Parathyroid adenoma (tissue), 2 donors: Measurements from ENCODE around the gene UTY.

Experiments
- H2AFZ ChIP-seq: fragments of 300-600 bp; sonication (generic); one replicate; pipeline ENCODE4 v1.7.0; 2017; ENCODE audit warnings: antibody characterized with exemption, mild to moderate bottlenecking
- H3K27ac ChIP-seq: fragments of 300-600 bp; sonication (generic); one replicate; pipeline ENCODE4 v1.7.0; 2017
- H3K27me3 ChIP-seq: fragments of 300-600 bp; sonication (generic); one replicate; pipeline ENCODE4 v1.7.0; 2017; ENCODE audit warnings: low read length; ENCODE audit not compliant: control insufficient read depth, insufficient read depth
- H3K36me3 ChIP-seq: fragments of 300-600 bp; sonication (generic); one replicate; pipeline ENCODE4 v1.7.0; 2017; ENCODE audit warnings: low read length; ENCODE audit not compliant: control insufficient read depth, insufficient read depth
- H3K4me1 ChIP-seq: fragments of 300-600 bp; sonication (generic); one replicate; pipeline ENCODE4 v1.7.0; 2017; ENCODE audit warnings: control low read depth
- H3K4me2 ChIP-seq: fragments of 300-600 bp; sonication (generic); one replicate; pipeline ENCODE4 v1.7.0; 2017; ENCODE audit warnings: low read length
- H3K4me3 ChIP-seq: fragments of 300-600 bp; sonication (generic); one replicate; pipeline ENCODE4 v1.7.0; 2017; ENCODE audit warnings: low read depth, low read length
- H3K79me2 ChIP-seq: fragments of 300-600 bp; sonication (generic); one replicate; pipeline ENCODE4 v1.7.0; 2017; ENCODE audit warnings: control low read depth
- H3K9ac ChIP-seq: fragments of 300-600 bp; sonication (generic); one replicate; pipeline ENCODE4 v1.7.0; 2017; ENCODE audit warnings: mild to moderate bottlenecking
- H3K9me3 ChIP-seq: fragments of 300-600 bp; sonication (generic); one replicate; pipeline ENCODE4 v1.7.0; 2017; ENCODE audit warnings: low read length; ENCODE audit not compliant: control insufficient read depth
- TF ChIP-seq, protein P1 (sequence below): fragments of 300-600 bp; sonication (generic); IDR thresholded peaks from one replicate; pipeline ENCODE4 v1.7.0; 2017; ENCODE audit warnings: antibody characterized with exemption, mild to moderate bottlenecking
- donor health status: primary hyperparathyroidism.

Gene UTY

DNA sequence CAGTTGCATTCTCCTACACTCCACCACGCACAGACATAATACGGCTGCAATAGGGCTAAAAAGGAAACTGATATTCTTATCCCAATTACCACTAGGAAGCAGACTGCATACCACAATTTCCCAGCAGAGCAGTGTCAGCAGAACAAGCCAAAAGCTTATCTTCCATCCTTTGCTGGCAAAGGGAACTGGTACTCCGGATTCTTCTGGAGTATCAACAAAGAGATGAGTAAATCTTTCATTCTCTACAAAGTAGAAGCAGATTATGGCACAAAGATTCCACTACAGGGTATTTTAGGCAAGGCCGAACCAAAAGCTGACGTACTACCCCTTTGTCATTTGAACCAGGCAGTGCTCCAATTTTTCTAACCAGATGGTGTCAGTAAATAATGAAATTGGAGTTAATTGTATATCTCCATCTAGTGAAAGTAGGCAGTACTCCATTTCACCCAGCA lies 56.5 kb downstream of the UTY start:
- Histone ChIP-seq H3K4me1 (no peaks in the 10 kb centered on the region), H3K9me3 (no peaks in the 10 kb centered on the region), H3K9ac (no peak overlapping the region), H3K79me2 (no peaks in the 10 kb centered on the region), H3K4me3 (no peak overlapping the region), H3K27ac (no peak overlapping the region), H3K4me2 (no peak overlapping the region), H3K36me3 (no peaks in the 10 kb centered on the region), H2AFZ (no peak overlapping the region), H3K27me3 (no peaks in the 10 kb centered on the region)
- TF ChIP-seq, protein P1, sequence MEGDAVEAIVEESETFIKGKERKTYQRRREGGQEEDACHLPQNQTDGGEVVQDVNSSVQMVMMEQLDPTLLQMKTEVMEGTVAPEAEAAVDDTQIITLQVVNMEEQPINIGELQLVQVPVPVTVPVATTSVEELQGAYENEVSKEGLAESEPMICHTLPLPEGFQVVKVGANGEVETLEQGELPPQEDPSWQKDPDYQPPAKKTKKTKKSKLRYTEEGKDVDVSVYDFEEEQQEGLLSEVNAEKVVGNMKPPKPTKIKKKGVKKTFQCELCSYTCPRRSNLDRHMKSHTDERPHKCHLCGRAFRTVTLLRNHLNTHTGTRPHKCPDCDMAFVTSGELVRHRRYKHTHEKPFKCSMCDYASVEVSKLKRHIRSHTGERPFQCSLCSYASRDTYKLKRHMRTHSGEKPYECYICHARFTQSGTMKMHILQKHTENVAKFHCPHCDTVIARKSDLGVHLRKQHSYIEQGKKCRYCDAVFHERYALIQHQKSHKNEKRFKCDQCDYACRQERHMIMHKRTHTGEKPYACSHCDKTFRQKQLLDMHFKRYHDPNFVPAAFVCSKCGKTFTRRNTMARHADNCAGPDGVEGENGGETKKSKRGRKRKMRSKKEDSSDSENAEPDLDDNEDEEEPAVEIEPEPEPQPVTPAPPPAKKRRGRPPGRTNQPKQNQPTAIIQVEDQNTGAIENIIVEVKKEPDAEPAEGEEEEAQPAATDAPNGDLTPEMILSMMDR = no peak

DNA sequence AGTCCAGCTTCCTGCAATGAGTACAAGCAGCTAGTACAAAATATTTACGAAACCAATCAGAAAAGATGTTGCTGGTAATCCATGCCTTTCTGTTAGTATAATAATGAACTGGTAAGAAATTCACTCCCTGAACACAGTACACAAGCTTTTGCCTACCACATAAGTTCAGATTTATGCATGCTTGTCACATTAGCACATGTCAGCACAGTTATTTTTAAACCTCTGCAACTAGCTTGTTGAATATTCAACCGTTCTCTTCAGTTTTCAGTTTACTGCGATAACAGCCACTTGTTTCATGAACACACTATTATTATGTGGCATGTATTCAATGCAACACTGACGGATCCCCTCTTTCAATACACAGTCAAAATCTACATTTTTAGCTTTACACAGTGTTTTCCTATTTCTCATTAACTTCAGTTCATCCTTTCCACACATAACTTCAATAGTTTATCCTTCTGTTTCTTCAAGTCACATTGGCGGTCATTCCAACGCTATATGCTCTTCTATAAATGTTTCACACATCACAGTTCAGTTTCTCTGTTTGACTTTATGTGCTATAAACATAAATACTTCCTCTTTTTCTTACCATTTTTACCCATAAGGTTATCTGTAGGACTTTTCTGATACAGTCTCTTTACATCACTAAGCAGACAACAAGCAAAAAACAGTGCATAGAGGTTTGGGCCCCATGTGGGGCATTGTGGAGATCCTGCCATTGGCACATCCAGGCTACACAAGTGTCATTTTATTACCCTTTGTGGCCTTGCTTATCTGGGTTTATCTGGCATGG lies 62.8 kb downstream of the UTY start:
- Histone ChIP-seq H3K36me3 (no peaks in the 10 kb centered on the region), H3K4me3 (no peak overlapping the region), H3K9ac (no peak overlapping the region), H3K27me3 (no peaks in the 10 kb centered on the region), H3K4me1 (no peaks in the 10 kb centered on the region), H3K27ac (no peak overlapping the region), H3K9me3 (no peaks in the 10 kb centered on the region), H3K79me2 (no peaks in the 10 kb centered on the region), H2AFZ (no peak overlapping the region), H3K4me2 (no peak overlapping the region)
- TF ChIP-seq, protein P1 = no peak

DNA sequence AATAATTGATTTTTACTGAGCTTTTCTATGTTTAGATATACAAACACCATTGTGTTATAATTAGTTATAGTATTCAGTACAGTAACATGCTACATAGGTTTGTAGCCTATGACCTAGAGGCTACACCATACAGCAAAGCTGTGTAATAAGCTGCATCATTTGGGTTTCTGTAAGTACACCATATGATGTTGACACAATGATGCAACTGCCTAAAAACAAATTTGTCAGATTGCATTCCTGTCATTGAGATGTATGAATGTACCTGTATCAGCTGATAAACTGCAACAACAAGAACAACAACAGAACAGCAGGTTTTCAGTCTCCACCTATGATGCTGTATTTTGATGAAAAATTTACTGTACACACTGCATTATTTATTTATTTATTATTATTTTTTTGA lies 64.3 kb downstream of the UTY start:
- Histone ChIP-seq H3K9ac (no peak overlapping the region), H3K36me3 (no peaks in the 10 kb centered on the region), H3K79me2 (no peaks in the 10 kb centered on the region), H3K27me3 (no peaks in the 10 kb centered on the region), H2AFZ (no peak overlapping the region), H3K4me2 (no peak overlapping the region), H3K9me3 (no peaks in the 10 kb centered on the region), H3K27ac (no peak overlapping the region), H3K4me1 (no peaks in the 10 kb centered on the region), H3K4me3 (no peak overlapping the region)
- TF ChIP-seq, protein P1 = no peak

DNA sequence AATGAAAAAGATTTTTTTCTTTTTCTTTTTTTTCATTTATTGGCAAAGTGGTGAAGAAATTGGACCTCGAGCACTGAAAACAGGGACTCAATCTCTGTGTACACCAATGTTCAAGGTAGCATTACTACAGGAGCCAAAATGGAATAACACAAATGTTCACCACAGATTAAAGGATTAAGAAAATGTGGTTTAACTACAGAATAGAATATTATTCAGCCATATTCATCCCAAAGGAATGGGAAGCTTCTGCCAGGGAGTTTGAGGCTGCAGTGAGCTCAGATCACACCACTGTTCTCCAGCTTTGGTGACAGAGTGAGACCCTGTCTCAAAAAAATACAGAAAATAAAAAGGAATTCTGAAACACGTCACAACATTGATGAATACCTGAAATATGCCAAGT lies 81.0 kb downstream of the UTY start:
- Histone ChIP-seq H3K9ac (no peak overlapping the region), H3K27me3 (no peaks in the 10 kb centered on the region), H3K79me2 (no peaks in the 10 kb centered on the region), H2AFZ (no peak overlapping the region), H3K36me3 (no peaks in the 10 kb centered on the region), H3K9me3 (no peaks in the 10 kb centered on the region), H3K4me3 (no peak overlapping the region), H3K4me2 (no peak overlapping the region), H3K27ac (no peak overlapping the region), H3K4me1 (no peaks in the 10 kb centered on the region)
- TF ChIP-seq, protein P1 = no peak
